GM23338 (cell line): Measurements from ENCODE around the gene SNAP47. TPM values are rescaled to one million over a fixed set of nuclear protein-coding genes. Genes with fewer than 3 reads are reported as not detected.

ENCODE experiments used
- ATAC-seq: fragments of 200-7000 bp; cut with Tn5 transposase; 3 replicates; pipeline ENCODE4 v1.9.1; 2020
- DNase-seq: peaks from one replicate; pipeline ENCODE4 v3.0.0-alpha.2; 2015; ENCODE audit warnings: low spot score
- H2AFZ ChIP-seq: fragments of 200-600 bp; sonication (generic); 2 replicates; pipeline ENCODE4 v1.8.0; 2016; ENCODE audit warnings: antibody characterized with exemption, mild to moderate bottlenecking, moderate library complexity
- H3F3A ChIP-seq: fragments of 200-600 bp; sonication (generic); replicated peaks from 2 replicates; pipeline ENCODE4 v1.8.0; 2017; ENCODE audit warnings: antibody characterized with exemption, mixed run types, low read depth
- H3K27ac ChIP-seq: fragments of 200-600 bp; sonication (generic); 2 replicates; pipeline ENCODE4 v1.6.1; 2016; ENCODE audit warnings: low read depth
- H3K27me3 ChIP-seq: fragments of 200-600 bp; sonication (generic); 2 replicates; pipeline ENCODE4 v1.8.0; 2016; ENCODE audit warnings: mild to moderate bottlenecking, mixed run types, moderate library complexity; ENCODE audit not compliant: insufficient read depth
- H3K36me3 ChIP-seq: fragments of 200-600 bp; sonication (generic); 2 replicates; pipeline ENCODE4 v1.8.0; 2016; ENCODE audit warnings: mild to moderate bottlenecking; ENCODE audit not compliant: insufficient read depth
- H3K4me1 ChIP-seq: fragments of 200-600 bp; sonication (generic); 2 replicates; pipeline ENCODE4 v1.8.0; 2016; ENCODE audit warnings: mild to moderate bottlenecking, moderate library complexity; ENCODE audit not compliant: insufficient read depth
- H3K4me2 ChIP-seq: fragments of 200-600 bp; sonication (generic); 2 replicates; pipeline ENCODE4 v1.7.1; 2017; ENCODE audit warnings: mixed run types
- H3K4me3 ChIP-seq: fragments of 200-600 bp; sonication (generic); 2 replicates; pipeline ENCODE4 v1.6.1; 2016; ENCODE audit warnings: mixed run types
- H3K79me2 ChIP-seq: fragments of 200-600 bp; sonication (generic); replicated peaks from 2 replicates; pipeline ENCODE4 v1.8.0; 2017; ENCODE audit warnings: mild to moderate bottlenecking; ENCODE audit not compliant: insufficient read depth
- H3K9me2 ChIP-seq: fragments of 200-600 bp; sonication (generic); 2 replicates; pipeline ENCODE4 v1.8.0; 2017; ENCODE audit not compliant: insufficient read depth
- H4K20me1 ChIP-seq: fragments of 200-600 bp; sonication (generic); replicated peaks from 2 replicates; pipeline ENCODE4 v1.8.0; 2017; ENCODE audit warnings: mild to moderate bottlenecking; ENCODE audit not compliant: insufficient read depth
- H3K27ac Mint-ChIP-seq: 2 replicates; pipeline ENCODE4 v1.8.0; 2020; ENCODE audit warnings: inconsistent platforms, mild to moderate bottlenecking, moderate library complexity, mixed read lengths
- H3K27me3 Mint-ChIP-seq: 3 replicates; pipeline ENCODE4 v1.8.0; 2022; ENCODE audit warnings: low read depth, mild to moderate bottlenecking, moderate library complexity, mixed read lengths, inconsistent platforms; ENCODE audit not compliant: insufficient read depth, poor library complexity
- H3K36me3 Mint-ChIP-seq: 3 replicates; pipeline ENCODE4 v1.8.0; 2021; ENCODE audit warnings: low read depth, mild to moderate bottlenecking, inconsistent platforms, moderate library complexity, mixed read lengths
- H3K4me1 Mint-ChIP-seq: 3 replicates; pipeline ENCODE4 v1.8.0; 2020; ENCODE audit warnings: mild to moderate bottlenecking, inconsistent platforms, mixed read lengths
- H3K4me3 Mint-ChIP-seq: 3 replicates; pipeline ENCODE4 v1.8.0; 2021; ENCODE audit warnings: moderate library complexity, mild to moderate bottlenecking, inconsistent platforms, mixed read lengths
- H3K9me3 Mint-ChIP-seq: 3 replicates; pipeline ENCODE4 v1.8.0; 2020; ENCODE audit warnings: moderate library complexity, mild to moderate bottlenecking, inconsistent platforms, mixed read lengths
- CREB1 ChIP-seq: fragments of 250-450 bp; sonication (Bioruptor Pico); IDR thresholded peaks from 2 replicates; pipeline ENCODE4 v1.5.0; 2020; ENCODE audit warnings: low read depth, mild to moderate bottlenecking, moderate library complexity
- ETS1 ChIP-seq: IDR thresholded peaks from 2 replicates; pipeline ENCODE4 v1.6.1; 2016; ENCODE audit warnings: antibody characterized with exemption
- EZH2 ChIP-seq: fragments of 200-600 bp; sonication (generic); IDR thresholded peaks from one replicate; pipeline ENCODE4 v1.8.0; 2017; ENCODE audit warnings: antibody characterized with exemption, mild to moderate bottlenecking, low read depth; ENCODE audit not compliant: unreplicated experiment
- EZH2phosphoT487 ChIP-seq: fragments of 200-600 bp; sonication (generic); IDR thresholded peaks from one replicate; pipeline ENCODE4 v1.8.1; 2018; ENCODE audit warnings: antibody characterized with exemption; ENCODE audit not compliant: unreplicated experiment
- JUNB ChIP-seq: IDR thresholded peaks from one replicate; pipeline ENCODE4 v1.6.1; 2016; ENCODE audit warnings: antibody characterized with exemption; ENCODE audit not compliant: unreplicated experiment
- NANOG ChIP-seq: IDR thresholded peaks from 2 replicates; pipeline ENCODE4 v1.6.1; 2016; ENCODE audit warnings: antibody characterized with exemption, borderline replicate concordance
- POLR2AphosphoS5 ChIP-seq: IDR thresholded peaks from 2 replicates; pipeline ENCODE4 v1.6.1; 2016; ENCODE audit warnings: antibody characterized with exemption, low read depth
- REST ChIP-seq: IDR thresholded peaks from one replicate; pipeline ENCODE4 v1.6.1; 2018; ENCODE audit warnings: antibody characterized with exemption; ENCODE audit not compliant: unreplicated experiment
- ZNF114 ChIP-seq: fragments of 250-450 bp; sonication (Bioruptor Pico); IDR thresholded peaks from 2 replicates; pipeline ENCODE4 v1.5.0; 2020; ENCODE audit warnings: mild to moderate bottlenecking, moderate library complexity
- ZNF331 ChIP-seq: fragments of 250-450 bp; sonication (Bioruptor Pico); IDR thresholded peaks from 2 replicates; pipeline ENCODE4 v1.5.0; 2020; ENCODE audit warnings: low read depth, mild to moderate bottlenecking, moderate library complexity
- polyA plus RNA-seq: library from polyadenylated mRNA; unstranded; fragments of >200 nt; fragmentation: Nextera tagmentation; extraction: Ambion mirVana; gene quantifications from 2 replicates; pipeline ENCODE4 v1.2.1, GENCODE V29; 2016
- total RNA-seq: library from RNA; depleted of rRNA; stranded (reverse); fragments of >200 nt; shearing (Covaris generic); gene quantifications from 2 replicates; pipeline ENCODE4 v1.2.3, GENCODE V29; 2014
- TF ChIP-seq, protein P1 (sequence below), 2 experiments: fragments of 200-600 bp in 1 of 2; sonication (generic) in 1 of 2; conservative IDR thresholded peaks; 2 replicates each; pipeline versions ENCODE4 v1.5.1 to v1.6.1; 2016 to 2017; ENCODE audit warnings: antibody characterized with exemption in 2 of 2, low read depth in 2 of 2, mild to moderate bottlenecking in 2 of 2, moderate library complexity in 1 of 2

SNAP47 gene
- total and polyA plus RNA-seq, 2 experiments from 2014 or later, result 19.5 to 51.8 TPM

DNA sequence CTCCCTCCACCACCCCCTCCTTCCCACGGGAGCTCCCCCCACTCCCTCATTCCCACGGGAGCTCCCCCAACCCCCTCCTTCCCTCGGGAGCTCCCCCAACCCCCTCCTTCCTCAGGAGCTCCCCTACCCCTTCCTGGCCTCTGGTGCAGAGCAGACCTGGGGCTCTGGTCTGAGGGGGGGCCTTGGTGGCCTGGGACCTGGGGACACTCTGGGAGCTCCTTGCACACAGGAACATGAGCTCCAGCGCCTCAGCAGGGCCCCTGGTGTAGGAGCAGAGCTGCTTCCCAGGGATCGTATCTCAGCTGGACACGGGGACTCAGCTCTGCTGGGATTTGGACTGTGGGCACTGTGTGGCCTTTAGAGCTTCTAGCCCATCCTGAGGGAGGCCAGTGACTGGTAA is 60.5 kb downstream of the SNAP47 start (continued):
- TF ChIP-seq, protein P1, sequence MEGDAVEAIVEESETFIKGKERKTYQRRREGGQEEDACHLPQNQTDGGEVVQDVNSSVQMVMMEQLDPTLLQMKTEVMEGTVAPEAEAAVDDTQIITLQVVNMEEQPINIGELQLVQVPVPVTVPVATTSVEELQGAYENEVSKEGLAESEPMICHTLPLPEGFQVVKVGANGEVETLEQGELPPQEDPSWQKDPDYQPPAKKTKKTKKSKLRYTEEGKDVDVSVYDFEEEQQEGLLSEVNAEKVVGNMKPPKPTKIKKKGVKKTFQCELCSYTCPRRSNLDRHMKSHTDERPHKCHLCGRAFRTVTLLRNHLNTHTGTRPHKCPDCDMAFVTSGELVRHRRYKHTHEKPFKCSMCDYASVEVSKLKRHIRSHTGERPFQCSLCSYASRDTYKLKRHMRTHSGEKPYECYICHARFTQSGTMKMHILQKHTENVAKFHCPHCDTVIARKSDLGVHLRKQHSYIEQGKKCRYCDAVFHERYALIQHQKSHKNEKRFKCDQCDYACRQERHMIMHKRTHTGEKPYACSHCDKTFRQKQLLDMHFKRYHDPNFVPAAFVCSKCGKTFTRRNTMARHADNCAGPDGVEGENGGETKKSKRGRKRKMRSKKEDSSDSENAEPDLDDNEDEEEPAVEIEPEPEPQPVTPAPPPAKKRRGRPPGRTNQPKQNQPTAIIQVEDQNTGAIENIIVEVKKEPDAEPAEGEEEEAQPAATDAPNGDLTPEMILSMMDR (conservative IDR thresholded peaks at IDR 0.05; ENCODE audit: low read depth in 2 of 2), result no peak

- Histone ChIP-seq H3K79me2 (no peaks in the 10 kb centered on the region), H2AFZ (no peak overlapping the region), H3K4me3 (no peak overlapping the region), H3K27me3 (no peaks in the 10 kb centered on the region), H3K9me2 (no peaks in the 10 kb centered on the region), H4K20me1 (no peaks in the 10 kb centered on the region; the same call in 1 of the 2 replicates), H3K27ac (no peak overlapping the region), H3K36me3 (no peaks in the 10 kb centered on the region), H3K4me2 (no peak overlapping the region), H3F3A (no peaks in the 10 kb centered on the region), H3K4me1 (peaks cover 16% of the 10 kb centered on the region)
- no peak overlapping the region for H3K4me3 Mint-ChIP-seq
- peaks cover 2% of the 10 kb centered on the region for H3K27me3 Mint-ChIP-seq
- H3K36me3 Mint-ChIP-seq, result no peaks in the 10 kb centered on the region; the same call in 2 of the 3 replicates
- DNase-seq (no peak), ATAC-seq (no peak)
- TF ChIP-seq NANOG (no peak), EZH2phosphoT487 (no peak), ZNF331 (no peak), EZH2 (no peak)
- TF ChIP-seq, protein P1 (conservative IDR thresholded peaks at IDR 0.05; ENCODE audit: low read depth in 2 of 2), result no peak
- H3K9me3 Mint-ChIP-seq, result no peaks in the 10 kb centered on the region
- H3K27ac Mint-ChIP-seq, result no peak overlapping the region
- peaks cover 16% of the 10 kb centered on the region for H3K4me1 Mint-ChIP-seq
Measured at GRCh38 chr1:227796359-227796915, 61.2 kb downstream of the SNAP47 start.

GRCh38 chr1:227797144-227797543 is 61.9 kb downstream of the SNAP47 start:
- no peak for DNase-seq
- H3K27me3 ChIP-seq, result no peaks in the 10 kb centered on the region

More at GRCh38 chr1:227797144-227797543, 61.9 kb downstream of the SNAP47 start:
- H3K79me2 ChIP-seq, result no peaks in the 10 kb centered on the region
- Mint-ChIP-seq H3K4me3 (no peak overlapping the region), H3K36me3 (no peaks in the 10 kb centered on the region; the same call in 2 of the 3 replicates), H3K4me1 (peaks cover 14% of the 10 kb centered on the region), H3K27me3 (peaks cover 2% of the 10 kb centered on the region), H3K27ac (no peak overlapping the region), H3K9me3 (no peaks in the 10 kb centered on the region)
- H2AFZ ChIP-seq, result no peak overlapping the region
- H3K4me2 ChIP-seq, result no peak overlapping the region
- no peaks in the 10 kb centered on the region for H3K9me2 ChIP-seq
- ATAC-seq, result no peak
- H3K4me3 ChIP-seq, result no peak overlapping the region
- no peak overlapping the region for H3K27ac ChIP-seq
- no peaks in the 10 kb centered on the region for H3F3A ChIP-seq
- H3K36me3 ChIP-seq, result no peaks in the 10 kb centered on the region
- no peaks in the 10 kb centered on the region; the same call in 1 of the 2 replicates for H4K20me1 ChIP-seq
- H3K4me1 ChIP-seq, result peaks cover 16% of the 10 kb centered on the region
- TF ChIP-seq EZH2 (no peak), ZNF114 (no peak), REST (no peak), CREB1 (CRISPR knock-in tag) (no peak), EZH2phosphoT487 (no peak), ETS1 (no peak), JUNB (no peak), NANOG (no peak), POLR2AphosphoS5 (no peak)
